Heart right ventricle (tissue), 16 donors: ENCODE data around the gene ACSF3. TPM values are rescaled to one million over a fixed set of nuclear protein-coding genes. Genes with fewer than 3 reads are reported as not detected.
"Not testable (repeated sequence)": the region's sequence is repeated elsewhere in the genome, so short reads cannot be mapped to it uniquely, and the experiment has no call there.

Source experiments
- ATAC-seq, 8 donors: fragments of 200-7000 bp; cut with Tn5 transposase; one replicate each; pipeline ENCODE4 v1.9.1; 2020; ENCODE audit warnings: mild to moderate bottlenecking in 8 of 8, moderate library complexity in 8 of 8, moderate number of reproducible peaks in 1 of 8
- DNase-seq, 2 donors: peaks; one replicate each; pipeline ENCODE4 v3.0.0-alpha.2; 2020
- H3K27ac ChIP-seq, 10 donors: fragments of 200-600 bp; sonication (generic) in 2 of 10; one replicate each; pipeline versions ENCODE4 v1.5.0 to v1.8.0; 2020 to 2022; ENCODE audit warnings: mild to moderate bottlenecking in 3 of 10
- H3K27me3 ChIP-seq, 7 donors: fragments of 200-600 bp; one replicate each; pipeline ENCODE4 v1.8.0; 2021 to 2022; ENCODE audit warnings: mild to moderate bottlenecking in 2 of 7
- H3K36me3 ChIP-seq, 9 donors: fragments of 200-600 bp; sonication (generic) in 1 of 9; one replicate each; pipeline versions ENCODE4 v1.5.0 to v1.8.0; 2020 to 2022; ENCODE audit warnings: mild to moderate bottlenecking in 2 of 9
- H3K4me1 ChIP-seq, 9 donors: fragments of 200-600 bp; sonication (generic) in 1 of 9; one replicate each; pipeline versions ENCODE4 v1.5.0 to v1.8.0; 2020 to 2022; ENCODE audit warnings: mild to moderate bottlenecking in 4 of 9
- H3K4me3 ChIP-seq, 10 donors: fragments of 200-600 bp; sonication (generic) in 2 of 10; one replicate each; pipeline versions ENCODE4 v1.5.0 to v1.8.0; 2020 to 2022; ENCODE audit warnings: mild to moderate bottlenecking in 7 of 10, moderate library complexity in 2 of 10
- H3K9me3 ChIP-seq, 11 donors: fragments of 200-600 bp in 10 of 11; sonication (generic) in 2 of 11; one replicate each; pipeline versions ENCODE4 v1.5.0 to v1.8.0; 2013 to 2022; ENCODE audit warnings: mild to moderate bottlenecking in 2 of 11, control low read depth in 1 of 11, moderate library complexity in 1 of 11
- CTCF ChIP-seq, 9 donors: fragments of 200-600 bp; sonication (generic) in 2 of 9; IDR thresholded peaks; one replicate each; pipeline versions ENCODE4 v1.5.0 to v1.8.0; 2021 to 2022; ENCODE audit warnings: antibody characterized with exemption in 9 of 9, mild to moderate bottlenecking in 5 of 9, moderate library complexity in 1 of 9
- WGBS, 2 donors: extraction: QIAGEN DNeasy Blood & Tissue Kit; methylation state at CpG; one replicate each; pipeline ENCODE4 v1.1.7; 2013; ENCODE audit warnings: inconsistent platforms in 1 of 2; 5-methylcytosine and 5-hydroxymethylcytosine counted together
- intact Hi-C, 10 donors: fragments of 100-400 bp; cut with DNase I; formaldehyde crosslinking; loops; one replicate each; pipeline versions ENCODE4 v1.11.1 to v1.14.2; 2022
- polyA plus RNA-seq, 2 donors: library from polyadenylated mRNA; stranded (reverse); fragments of 200-250 nt; gene quantifications; one replicate each; pipeline ENCODE4 v1.2.3, GENCODE V29; 2013
- total RNA-seq, 10 donors: library from RNA; stranded (reverse); fragmentation: NEBNext Ultra II Directional in 3 of 10; extraction: Animal tissue kit (Norgen Biotek cat#: 25700) in 3 of 10; gene quantifications; one replicate each; pipeline versions ENCODE4 v1.2.1 to v1.2.4, GENCODE V29; 2021 to 2023
- donor health status: Arrhythmogenic right ventricular cardiomyopathy.
- donor health status: ischemic (EF 13 %, LVEDD 7.1; RV severe dilation, severe dysfunction).
- donor health status: healthy with polysubstance abuse.
- donor health status: DM: no; HTN: yes; CAD: no.
- donor health status: DM: no; HTN: no; CAD: no.
- donor health status: ischemic (EF 25% LVEDD 6.9; RV normal size, moderate dysfunction).
- donor health status: ischemic (EF 25% LVEDD 5.7; RV mildly dilated, moderate dysfunction).
- donor health status: healthy.
- donor health status: DM: yes; HTN: yes; CAD: no.
- donor health status: Ischemic cardiomyopathy.
- donor health status: ischemic (EF 35%, LVEDD 5.7; RV mildly dilated, moderate dysfunction).
- donor health status: nonischemic (EF 11% LVEDD 7.7; RV severe dilation, severe dysfunction).
- donor health status: DM: yes; HTN: yes; CAD: no.
- donor health status: PGD.
- donor health status: ischemic (EF 29% LVEDD 5.4; RV normal size, mild dysfunction).
- donor health status: nonischemic (EF 23%, LVEDD 6.1; RV moderate dilation, normal function).

Gene ACSF3
- total and polyA plus RNA-seq, 12 donors: 11.0 to 36.9 (median 17.8) TPM

DNA sequence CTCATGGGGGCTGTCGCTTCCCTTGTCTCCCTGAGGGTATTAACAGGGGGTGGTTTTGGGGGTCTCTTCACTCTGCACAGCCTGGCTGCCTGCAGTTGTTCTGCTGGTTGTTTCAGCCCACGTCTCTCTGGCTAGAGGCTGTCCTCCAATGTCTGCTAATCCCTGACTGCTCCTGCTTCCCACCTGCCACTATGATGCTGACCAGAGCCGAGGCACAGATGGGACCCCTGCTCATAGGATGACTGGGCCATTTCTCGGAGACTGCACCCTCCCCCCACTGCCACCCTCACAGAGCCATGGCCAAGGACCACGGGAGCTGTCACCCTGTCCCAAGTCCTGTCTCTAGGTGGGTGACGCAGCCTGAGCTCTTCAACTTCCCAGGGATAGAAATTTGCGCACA lies 1.6 kb upstream of the ACSF3 start:
- no peak for ATAC-seq
- Histone ChIP-seq H3K4me3 (no peak overlapping the region), H3K4me1 (peaks cover 0 to 35% (median 24%) of the 10 kb centered on the region in 9 donors), H3K9me3 (no peaks in the 10 kb centered on the region), H3K27me3 (peaks cover 0 to 47% (median 41%) of the 10 kb centered on the region in 7 donors), H3K36me3 (no peaks in the 10 kb centered on the region), H3K27ac (no peak overlapping the region)
- intact Hi-C loops: loop anchor here in 4 of 10 donors (5.0 to 10.0 kb wide), 2 partner anchors 147 to 150 kb away; no protein-coding TSS in a partner anchor
- 51 to 62% methylated on average over 7 of the region's 7 CpGs for WGBS, 2 donors
- TF ChIP-seq CTCF (IDR thresholded peaks at IDR 0.05): no peak
- no peak for DNase-seq

DNA sequence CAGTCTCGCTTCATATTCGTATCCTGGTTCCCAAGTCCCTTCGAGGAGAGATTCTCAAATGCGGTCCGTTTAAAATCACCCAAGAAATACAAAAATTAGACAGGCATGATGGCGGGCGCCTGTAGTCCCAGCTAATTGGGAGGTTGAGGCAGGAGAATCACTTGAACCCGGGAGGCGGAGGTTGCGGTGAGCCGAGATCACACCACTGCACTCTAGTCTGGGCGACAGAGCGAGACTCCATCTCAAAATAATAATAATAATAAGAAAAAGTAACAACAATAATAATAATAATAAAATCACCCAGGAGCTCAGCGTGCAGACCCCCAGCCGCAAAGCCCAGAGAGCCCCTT lies 425 bp upstream of the ACSF3 start:
- 66 to 67% methylated on average over 15 of the region's 15 CpGs for WGBS, 2 donors
- not testable (repeated sequence) for ATAC-seq, H3K9me3 ChIP-seq, DNase-seq, H3K36me3 ChIP-seq
- H3K4me3 ChIP-seq: peak overlapping the region; percentile 43 to 97 (median 88)
- intact Hi-C loops: loop anchor here in 4 of 10 donors (5.0 to 10.0 kb wide), 2 partner anchors 148 to 151 kb away; no protein-coding TSS in a partner anchor
- H3K27ac ChIP-seq: peak overlapping the region in 9 of 10 donors; percentile 70 to 87 (median 80)
- peaks cover 0 to 47% (median 24%) of the 10 kb centered on the region in 9 donors for H3K4me1 ChIP-seq
- peaks cover 0 to 37% (median 31%) of the 10 kb centered on the region in 7 donors for H3K27me3 ChIP-seq

GRCh38 chr16:89094252-89094879 lies 714 bp downstream of the ACSF3 start:
- peak overlapping the region in 9 of 10 donors; percentile 39 to 87 (median 80) for H3K27ac ChIP-seq
- no peak for ATAC-seq

DNA sequence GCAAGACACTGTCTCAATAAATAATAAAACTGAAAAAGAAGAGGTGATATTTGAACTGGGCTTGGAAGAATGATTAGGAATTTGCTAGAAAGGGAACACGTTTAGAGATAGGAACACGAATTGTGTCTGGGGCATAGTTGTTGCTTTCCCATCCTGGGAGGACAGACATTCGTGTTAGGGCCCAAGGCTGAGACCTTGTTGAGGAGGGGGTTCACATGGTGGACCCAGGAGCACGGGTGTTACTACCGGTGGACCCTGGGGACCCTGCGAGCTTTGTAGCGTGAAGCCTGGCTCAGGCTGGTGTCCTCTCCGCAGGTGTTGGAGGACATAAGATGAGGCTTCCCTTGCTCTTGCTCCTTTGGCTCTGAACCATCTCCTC lies 1.2 kb downstream of the ACSF3 start:
- ATAC-seq (no peak), DNase-seq (no peak)
- no peaks in the 10 kb centered on the region for H3K9me3 ChIP-seq
- 78 to 81% methylated on average over 8 of the region's 8 CpGs for WGBS, 2 donors
- peak overlapping the region in 1 of 10 donors; percentile 87 for H3K27ac ChIP-seq
- peaks cover 0 to 59% (median 24%) of the 10 kb centered on the region in 9 donors for H3K4me1 ChIP-seq
- H3K27me3 ChIP-seq: peaks cover 0 to 25% (median 18%) of the 10 kb centered on the region in 7 donors
- H3K4me3 ChIP-seq: peak overlapping the region in 9 of 10 donors; percentile 79 to 97 (median 88)
- H3K36me3 ChIP-seq: peaks cover 0 to 11% (median 0%) of the 10 kb centered on the region in 9 donors
- TF ChIP-seq CTCF (IDR thresholded peaks at IDR 0.05): no peak
- intact Hi-C loops: loop anchor here in 4 of 10 donors (5.0 to 10.0 kb wide), 2 partner anchors 150 to 153 kb away; no protein-coding TSS in a partner anchor

More at GRCh38 chr16:89094252-89094879, 714 bp downstream of the ACSF3 start:
- WGBS, 2 donors: 13 to 14% methylated on average over 21 of the region's 21 CpGs
- Histone ChIP-seq H3K36me3 (peaks cover 0 to 11% (median 0%) of the 10 kb centered on the region in 9 donors), H3K4me3 (peak overlapping the region; percentile 65 to 97 (median 88)), H3K27me3 (peaks cover 0 to 30% (median 23%) of the 10 kb centered on the region in 7 donors), H3K9me3 (no peaks in the 10 kb centered on the region), H3K4me1 (peaks cover 0 to 54% (median 24%) of the 10 kb centered on the region in 9 donors)
- DNase-seq: no peak
- intact Hi-C loops: loop anchor here in 4 of 10 donors (5.0 to 10.0 kb wide), 2 partner anchors 150 to 152 kb away; no protein-coding TSS in a partner anchor
- TF ChIP-seq CTCF (IDR thresholded peaks at IDR 0.05): no peak
